Smooth muscle cell (in vitro differentiated cells): ENCODE results near the gene DNAH14. TPM values are rescaled to one million over a fixed set of nuclear protein-coding genes. Genes with fewer than 3 reads are reported as not detected.

Source experiments
- DNase-seq: peaks from one replicate; lab custom pipeline; 2025; ENCODE audit not compliant: unreplicated experiment; lab: John Stamatoyannopoulos, UW
- H2AFZ ChIP-seq: fragments of 200-600 bp; sonication (generic); 2 replicates; pipeline ENCODE4 v1.6.0; 2016; ENCODE audit warnings: antibody characterized with exemption, low read depth, mild to moderate bottlenecking
- H3F3A ChIP-seq: fragments of 200-600 bp; sonication (generic); 2 replicates; pipeline ENCODE4 v1.6.0; 2017; ENCODE audit warnings: antibody characterized with exemption, low read depth
- H3K27ac ChIP-seq: fragments of 200-600 bp; sonication (generic); 2 replicates; pipeline ENCODE4 v1.5.1; 2016; ENCODE audit warnings: low read depth, mild to moderate bottlenecking
- H3K27me3 ChIP-seq: fragments of 200-600 bp; sonication (generic); 2 replicates; pipeline ENCODE4 v1.6.1; 2016; ENCODE audit warnings: low read depth, mild to moderate bottlenecking
- H3K36me3 ChIP-seq: fragments of 200-600 bp; sonication (generic); 2 replicates; pipeline ENCODE4 v1.5.1; 2016; ENCODE audit warnings: low read depth
- H3K4me1 ChIP-seq: fragments of 200-600 bp; sonication (generic); 2 replicates; pipeline ENCODE4 v1.5.1; 2016; ENCODE audit warnings: low read depth
- H3K4me2 ChIP-seq: fragments of 200-600 bp; sonication (generic); 2 replicates; pipeline ENCODE4 v1.6.0; 2016; ENCODE audit warnings: mild to moderate bottlenecking
- H3K4me3 ChIP-seq: fragments of 200-600 bp; sonication (generic); 2 replicates; pipeline ENCODE4 v1.5.1; 2016; ENCODE audit warnings: mild to moderate bottlenecking
- H3K79me2 ChIP-seq: fragments of 200-600 bp; sonication (generic); 2 replicates; pipeline ENCODE4 v1.6.0; 2016; ENCODE audit warnings: low read depth, mild to moderate bottlenecking
- H3K9ac ChIP-seq: fragments of 200-600 bp; sonication (generic); 2 replicates; pipeline ENCODE4 v1.6.0; 2016; ENCODE audit warnings: low read depth
- H3K9me3 ChIP-seq: fragments of 200-600 bp; sonication (generic); replicated peaks from 2 replicates; pipeline ENCODE4 v1.5.1; 2016; ENCODE audit warnings: low read depth
- H4K20me1 ChIP-seq: fragments of 200-600 bp; sonication (generic); 2 replicates; pipeline ENCODE4 v1.6.0; 2016; ENCODE audit warnings: low read depth
- WGBS: methylation state at CpG from one replicate; pipeline ENCODE4 v1.1.7; 2016; ENCODE audit warnings: low lambda C conversion rate; 5-methylcytosine and 5-hydroxymethylcytosine counted together
- polyA plus RNA-seq: library from polyadenylated mRNA; unstranded; fragments of >200 nt; fragmentation: Nextera tagmentation; extraction: Ambion mirVana; gene quantifications from 2 replicates; pipeline ENCODE4 v1.2.1, GENCODE V29; 2016
- total RNA-seq: library from RNA; depleted of rRNA; stranded (reverse); fragments of >200 nt; gene quantifications from 2 replicates; pipeline ENCODE4 v1.2.3, GENCODE V29; 2014
- TF ChIP-seq, protein P1 (sequence below): fragments of 200-600 bp; sonication (generic); IDR thresholded peaks from 2 replicates; pipeline ENCODE4 v1.5.1; 2017; ENCODE audit warnings: borderline replicate concordance, mild to moderate bottlenecking, antibody characterized with exemption; ENCODE audit not compliant: insufficient read depth, poor library complexity, severe bottlenecking

Gene DNAH14
- total and polyA plus RNA-seq, 2 experiments from 2014 or later, result 9.4 to 44.0 TPM

DNA sequence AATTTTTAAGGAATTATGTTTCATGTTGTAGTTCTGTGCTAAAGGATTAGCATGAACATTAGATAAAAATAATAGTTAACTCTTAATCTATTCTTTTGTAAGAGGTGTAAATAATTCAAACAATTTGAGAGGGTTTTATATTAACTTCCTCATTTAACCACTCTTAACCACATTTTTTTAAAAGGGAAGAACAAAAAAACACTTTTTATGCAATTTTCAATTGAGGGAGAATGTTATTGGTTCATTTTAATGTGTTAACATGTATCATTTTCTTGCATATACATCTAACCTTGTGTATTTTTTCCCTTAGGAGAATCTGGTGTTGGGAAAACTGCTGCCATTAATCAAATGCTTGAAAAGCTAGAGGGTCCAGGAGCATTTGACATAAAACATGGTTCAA is 329.3 kb downstream of the DNAH14 start:
- no peak overlapping the region for H2AFZ ChIP-seq
- H3F3A ChIP-seq, result no peaks in the 10 kb centered on the region
- no peaks in the 10 kb centered on the region for H3K36me3 ChIP-seq
- DNase-seq, result no peak
- no peaks in the 10 kb centered on the region for H3K4me1 ChIP-seq
- TF ChIP-seq, protein P1, sequence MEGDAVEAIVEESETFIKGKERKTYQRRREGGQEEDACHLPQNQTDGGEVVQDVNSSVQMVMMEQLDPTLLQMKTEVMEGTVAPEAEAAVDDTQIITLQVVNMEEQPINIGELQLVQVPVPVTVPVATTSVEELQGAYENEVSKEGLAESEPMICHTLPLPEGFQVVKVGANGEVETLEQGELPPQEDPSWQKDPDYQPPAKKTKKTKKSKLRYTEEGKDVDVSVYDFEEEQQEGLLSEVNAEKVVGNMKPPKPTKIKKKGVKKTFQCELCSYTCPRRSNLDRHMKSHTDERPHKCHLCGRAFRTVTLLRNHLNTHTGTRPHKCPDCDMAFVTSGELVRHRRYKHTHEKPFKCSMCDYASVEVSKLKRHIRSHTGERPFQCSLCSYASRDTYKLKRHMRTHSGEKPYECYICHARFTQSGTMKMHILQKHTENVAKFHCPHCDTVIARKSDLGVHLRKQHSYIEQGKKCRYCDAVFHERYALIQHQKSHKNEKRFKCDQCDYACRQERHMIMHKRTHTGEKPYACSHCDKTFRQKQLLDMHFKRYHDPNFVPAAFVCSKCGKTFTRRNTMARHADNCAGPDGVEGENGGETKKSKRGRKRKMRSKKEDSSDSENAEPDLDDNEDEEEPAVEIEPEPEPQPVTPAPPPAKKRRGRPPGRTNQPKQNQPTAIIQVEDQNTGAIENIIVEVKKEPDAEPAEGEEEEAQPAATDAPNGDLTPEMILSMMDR, result no peak
- H4K20me1 ChIP-seq, result no peaks in the 10 kb centered on the region
- H3K79me2 ChIP-seq, result no peaks in the 10 kb centered on the region
- H3K4me2 ChIP-seq, result no peak overlapping the region
- H3K9me3 ChIP-seq, result no peaks in the 10 kb centered on the region
- no peak overlapping the region for H3K27ac ChIP-seq
- no peak overlapping the region for H3K9ac ChIP-seq
- no peaks in the 10 kb centered on the region for H3K27me3 ChIP-seq
- no peak overlapping the region for H3K4me3 ChIP-seq

DNA sequence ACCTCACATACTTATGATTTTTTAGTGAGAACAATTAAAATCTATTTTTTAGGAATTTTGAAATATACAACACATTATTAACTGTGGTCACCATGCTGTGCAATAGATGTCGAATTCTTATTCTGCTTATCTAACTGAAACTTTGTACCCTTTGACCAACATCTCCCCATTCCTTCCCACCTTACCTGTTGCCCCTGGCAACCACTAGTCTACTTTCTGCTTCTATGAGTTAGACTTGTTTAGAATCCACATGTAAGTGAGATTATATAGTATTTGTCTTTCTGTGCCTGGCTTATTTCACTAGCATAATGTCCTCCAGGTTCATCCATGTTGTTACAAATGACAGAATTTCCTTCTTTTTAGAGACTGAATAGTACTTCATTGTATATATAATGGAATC is 330.1 kb downstream of the DNAH14 start:
- Histone ChIP-seq H3K27ac (no peak overlapping the region), H3K79me2 (no peaks in the 10 kb centered on the region), H3K4me3 (no peak overlapping the region), H3F3A (no peaks in the 10 kb centered on the region), H3K9ac (no peak overlapping the region), H3K4me1 (no peaks in the 10 kb centered on the region), H2AFZ (no peak overlapping the region), H3K36me3 (no peaks in the 10 kb centered on the region), H3K27me3 (no peaks in the 10 kb centered on the region), H3K9me3 (no peaks in the 10 kb centered on the region), H3K4me2 (no peak overlapping the region), H4K20me1 (no peaks in the 10 kb centered on the region)
- 88% methylated on average over 1 of the region's 1 CpG for WGBS
- TF ChIP-seq, protein P1, result no peak
- no peak for DNase-seq

DNA sequence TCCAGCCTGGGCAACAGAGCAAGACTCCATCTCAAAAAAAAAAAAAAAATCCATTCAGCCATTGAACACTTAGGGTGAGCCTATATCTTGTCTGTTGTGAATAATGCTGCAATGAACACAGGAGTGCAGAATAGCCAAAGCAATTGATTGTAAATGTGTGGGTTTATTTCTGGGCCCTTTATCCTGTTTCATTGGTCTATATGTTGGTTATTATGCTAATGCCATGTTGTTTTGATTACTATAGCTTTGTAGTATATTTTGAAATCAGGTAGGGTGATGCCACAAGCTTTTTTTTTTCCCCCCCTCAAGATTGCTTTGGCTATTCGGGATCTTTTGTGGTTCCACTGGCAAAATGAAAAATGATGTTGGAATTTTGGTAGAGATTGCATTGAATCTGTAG is 330.8 kb downstream of the DNAH14 start:
- no peaks in the 10 kb centered on the region for H3F3A ChIP-seq
- H3K9ac ChIP-seq, result no peak overlapping the region
- TF ChIP-seq, protein P1, result no peak
- no peak overlapping the region for H3K27ac ChIP-seq
- H3K27me3 ChIP-seq, result no peaks in the 10 kb centered on the region
- no peaks in the 10 kb centered on the region for H3K79me2 ChIP-seq
- H4K20me1 ChIP-seq, result no peaks in the 10 kb centered on the region
- H3K36me3 ChIP-seq, result no peaks in the 10 kb centered on the region
- WGBS, result 75% methylated on average over 1 of the region's 1 CpG
- no peak overlapping the region for H2AFZ ChIP-seq
- no peak overlapping the region for H3K4me2 ChIP-seq
- no peaks in the 10 kb centered on the region for H3K4me1 ChIP-seq
- H3K4me3 ChIP-seq, result no peak overlapping the region
- no peak for DNase-seq
- H3K9me3 ChIP-seq, result no peaks in the 10 kb centered on the region

DNA sequence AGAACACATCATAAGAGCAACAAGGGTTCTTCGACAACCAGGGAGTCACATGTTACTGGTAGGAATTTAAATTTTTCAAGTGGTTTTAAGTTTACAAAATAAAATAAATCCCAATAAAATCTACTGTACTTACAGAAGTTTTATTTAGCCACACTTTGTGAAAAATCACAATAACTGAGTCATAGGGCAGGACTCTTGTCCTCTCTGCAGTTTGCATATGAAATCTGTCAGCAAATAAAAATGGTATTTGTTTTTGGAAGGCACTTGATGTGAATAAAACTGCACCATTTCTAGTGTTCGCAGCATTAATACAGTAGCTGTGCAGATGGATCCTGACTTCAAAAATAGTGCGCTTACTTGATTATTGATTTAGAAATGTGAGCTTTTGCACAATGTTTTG is 348.0 kb downstream of the DNAH14 start:
- 96% methylated on average over 3 of the region's 3 CpGs for WGBS
- Histone ChIP-seq H4K20me1 (no peaks in the 10 kb centered on the region), H3K27me3 (no peaks in the 10 kb centered on the region), H3K4me3 (no peak overlapping the region), H3K36me3 (no peaks in the 10 kb centered on the region), H3K9me3 (no peaks in the 10 kb centered on the region), H3K4me1 (no peaks in the 10 kb centered on the region), H2AFZ (no peak overlapping the region), H3K9ac (no peak overlapping the region), H3K27ac (no peak overlapping the region), H3F3A (no peaks in the 10 kb centered on the region), H3K79me2 (no peaks in the 10 kb centered on the region), H3K4me2 (no peak overlapping the region)
- TF ChIP-seq, protein P1, result no peak
- no peak for DNase-seq
